ENCODE measurements around the gene TENT4B.
A peak's percentile ranks its signal among the peaks of the same experiment; 100 is the strongest.

The TENT4B gene

DNA sequence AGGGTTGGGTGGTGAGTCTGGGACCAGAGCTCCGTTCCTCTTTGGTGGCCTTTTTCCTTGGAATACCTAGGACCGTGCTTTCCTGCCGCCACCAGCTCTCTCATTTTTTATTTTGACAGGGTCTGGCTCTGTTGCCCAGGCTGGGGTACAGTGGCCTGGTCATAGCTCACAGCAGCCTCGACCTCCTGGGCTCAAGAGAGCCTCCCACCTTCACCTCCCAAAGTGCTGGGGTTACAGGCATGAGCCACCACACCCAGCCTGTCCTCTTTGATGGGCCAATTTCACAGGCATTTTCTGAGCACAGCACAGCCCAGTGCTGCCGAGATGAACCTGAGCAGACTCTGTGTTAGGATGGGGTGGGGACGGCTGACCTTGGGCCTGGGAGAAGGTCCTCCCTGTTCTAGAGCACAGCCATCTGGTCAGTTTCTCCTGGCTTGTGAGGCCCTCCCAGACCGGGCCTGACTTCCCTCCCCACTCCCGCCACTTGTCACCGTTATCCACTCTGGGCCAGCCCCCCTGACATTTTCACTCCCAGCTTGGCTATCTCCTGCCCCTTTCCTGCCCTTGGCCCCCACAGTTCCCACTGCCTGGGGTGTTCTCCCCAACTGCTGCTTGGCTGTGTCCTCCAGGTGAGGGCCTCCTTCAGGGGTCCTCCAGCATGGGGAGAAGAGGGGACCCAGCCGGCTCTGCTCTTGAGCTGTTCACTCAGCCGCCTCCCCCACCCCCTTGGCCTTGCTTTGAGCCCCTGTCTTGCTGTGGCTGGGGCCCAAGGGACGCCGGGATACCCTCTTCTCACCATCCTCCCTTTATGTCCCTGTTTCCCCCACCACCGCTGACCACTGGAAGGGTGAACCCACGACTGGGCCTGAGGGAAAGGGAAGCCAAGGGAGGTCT, 118.3 kb downstream of the TENT4B start:
- DNase-seq: no peak
- no peak for ATAC-seq

DNA sequence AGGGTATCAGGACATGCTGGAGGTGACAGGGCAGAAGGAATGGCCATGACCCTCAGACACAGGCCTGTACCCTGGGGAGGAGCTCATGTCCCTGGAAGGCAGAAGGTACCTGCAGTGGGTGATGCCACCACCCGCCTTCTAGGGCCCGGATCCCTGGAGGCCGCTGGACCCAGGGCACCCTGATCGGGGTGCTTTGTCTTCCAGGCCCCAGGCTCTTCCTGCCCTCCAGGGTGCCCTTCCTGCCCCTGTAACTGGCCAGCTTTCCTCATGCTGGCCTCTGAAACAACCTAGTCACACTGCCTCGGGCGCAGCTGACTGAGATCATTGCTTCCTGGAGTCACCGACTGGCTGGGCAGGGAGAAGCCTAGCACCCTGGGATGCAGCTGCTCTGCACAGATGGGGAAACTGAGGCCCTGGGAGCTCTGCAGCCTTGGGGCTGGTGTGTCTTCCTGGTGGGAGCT, 119.0 kb downstream of the TENT4B start:
- DNase-seq (no peak), ATAC-seq (no peak)

DNA sequence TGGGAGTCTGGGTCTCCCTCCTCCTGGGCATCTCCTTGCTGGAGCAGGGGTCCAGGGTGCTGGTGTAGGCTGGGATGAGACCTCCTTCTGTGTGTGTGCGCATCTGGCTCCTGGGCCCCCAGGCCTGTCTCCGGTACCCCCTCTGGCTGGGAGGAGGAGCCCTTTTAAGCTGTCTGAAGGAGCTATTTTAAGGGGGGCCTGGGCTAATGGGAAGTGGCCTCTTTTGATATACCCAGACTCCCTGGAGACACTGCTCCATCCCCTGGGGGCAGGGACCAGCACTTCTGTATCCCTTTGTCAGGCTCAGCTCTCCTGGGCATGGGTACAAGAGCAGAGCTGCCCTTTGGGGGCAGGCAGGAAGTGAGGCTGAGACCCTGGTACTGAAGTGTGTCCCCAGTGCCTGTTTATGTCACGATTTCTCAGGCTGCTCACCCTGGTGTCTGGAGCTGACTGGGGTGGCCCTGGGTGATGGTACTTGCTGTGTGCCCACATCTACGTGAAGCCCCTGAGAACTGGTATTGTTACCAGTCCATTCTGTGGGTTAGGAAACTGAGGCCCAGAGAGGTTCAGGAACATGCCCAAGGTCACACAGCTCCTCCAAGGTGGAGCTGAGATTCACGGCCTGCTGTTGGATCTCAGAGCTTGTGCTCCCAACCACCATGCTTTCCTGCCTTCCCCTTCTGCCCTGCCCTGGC, 119.7 kb downstream of the TENT4B start:
- no peak for ATAC-seq
- DNase-seq: no peak

DNA sequence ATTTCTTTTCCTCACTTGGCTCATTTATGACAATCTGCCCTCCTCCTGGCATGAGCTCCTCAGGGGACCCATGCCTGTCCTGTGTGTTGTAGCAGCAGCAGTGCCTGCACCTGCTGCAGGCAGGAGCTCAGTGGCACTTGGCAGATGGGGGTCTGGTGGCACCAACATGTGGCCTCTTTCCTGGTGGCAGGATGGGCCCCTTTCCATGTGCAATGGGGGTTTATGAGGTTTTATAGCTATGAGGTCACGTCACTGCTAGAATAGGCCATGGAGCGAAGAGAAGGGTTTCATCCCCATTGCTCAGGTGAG, 120.2 kb downstream of the TENT4B start:
- no peak for DNase-seq
- ATAC-seq: no peak

DNA sequence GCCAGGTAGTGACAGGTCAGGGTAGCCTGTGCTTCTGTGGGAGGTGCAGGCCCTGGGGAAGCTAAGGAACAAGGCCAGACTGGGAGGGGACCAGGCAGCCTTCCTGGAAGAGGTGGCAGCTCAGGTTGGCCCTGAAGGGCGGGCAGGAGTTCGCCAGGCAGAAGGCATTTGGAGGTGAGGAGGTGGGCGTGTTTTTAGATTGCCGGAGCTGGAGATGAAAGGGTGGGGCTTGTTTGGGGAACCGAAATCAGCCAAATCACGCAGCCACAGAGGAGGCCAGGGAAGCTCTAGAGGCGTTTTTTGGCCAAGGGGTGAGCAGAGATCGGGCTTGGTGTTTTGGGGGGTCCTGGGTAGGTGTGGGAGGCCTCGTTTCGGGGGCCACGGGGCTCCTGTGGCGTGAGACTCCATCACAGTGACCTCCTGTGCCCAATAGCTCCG, 120.8 kb downstream of the TENT4B start:
- ATAC-seq (peak; percentile 12), DNase-seq (peak; percentile 62)

DNA sequence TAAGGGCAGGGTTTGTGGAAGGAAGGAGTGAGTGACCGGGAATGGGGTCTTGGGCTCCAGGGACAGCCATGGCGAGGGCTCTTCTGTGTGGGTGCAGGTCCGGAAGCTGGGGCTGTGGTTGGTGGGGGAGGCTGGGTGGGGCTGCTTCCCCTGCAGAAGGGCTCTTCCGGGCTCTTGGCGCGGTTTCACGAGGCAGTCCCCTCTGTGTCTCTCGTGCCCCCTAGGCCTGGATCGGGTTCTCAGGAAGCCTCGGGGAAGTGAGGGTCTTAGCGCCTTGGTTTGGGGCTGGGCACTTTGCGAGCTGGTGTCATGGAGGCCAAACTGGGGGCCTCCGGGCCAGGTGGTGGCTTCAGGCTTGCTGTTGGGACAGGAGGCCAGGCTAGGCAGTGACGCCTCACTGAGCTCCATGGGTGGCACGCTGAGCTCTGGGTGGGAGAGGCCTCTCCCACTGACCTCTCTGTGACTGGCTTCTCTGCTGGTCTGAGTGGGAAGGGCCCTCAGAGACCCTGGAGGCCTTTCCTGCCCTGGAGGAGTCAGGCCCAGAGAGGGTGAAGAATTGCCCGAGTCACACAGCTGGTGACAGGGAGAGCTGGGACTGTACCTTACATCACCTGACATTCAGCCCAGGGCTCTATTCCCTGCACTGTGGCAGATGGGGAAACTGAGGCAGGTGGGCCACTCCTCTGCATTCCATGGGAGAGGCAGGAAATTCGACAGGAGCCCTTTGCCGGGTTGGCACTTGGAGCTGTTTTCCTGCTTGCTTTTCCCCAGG, 121.4 kb downstream of the TENT4B start:
- DNase-seq: peak; percentile 61

DNA sequence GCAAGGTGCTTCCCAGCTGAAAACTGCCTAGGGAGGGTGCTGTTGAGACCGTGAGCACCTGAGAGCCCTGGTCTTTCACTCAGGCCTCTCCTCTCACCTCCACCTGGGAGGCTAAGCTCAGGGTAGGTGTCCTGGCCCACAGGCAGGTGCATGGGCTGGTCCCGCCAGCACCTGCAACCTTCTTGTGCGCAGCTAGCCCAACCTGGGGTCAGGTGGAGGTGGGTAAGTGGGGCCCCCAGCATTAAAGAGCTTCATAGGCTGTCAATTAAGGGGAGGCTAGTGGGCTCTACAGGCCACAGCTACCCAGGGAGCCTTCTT, 122.0 kb downstream of the TENT4B start:
- ATAC-seq (no peak), DNase-seq (no peak)

More for the DNA sequence above, 121.4 kb downstream of the TENT4B start:
- ATAC-seq: peak; percentile 15

DNA sequence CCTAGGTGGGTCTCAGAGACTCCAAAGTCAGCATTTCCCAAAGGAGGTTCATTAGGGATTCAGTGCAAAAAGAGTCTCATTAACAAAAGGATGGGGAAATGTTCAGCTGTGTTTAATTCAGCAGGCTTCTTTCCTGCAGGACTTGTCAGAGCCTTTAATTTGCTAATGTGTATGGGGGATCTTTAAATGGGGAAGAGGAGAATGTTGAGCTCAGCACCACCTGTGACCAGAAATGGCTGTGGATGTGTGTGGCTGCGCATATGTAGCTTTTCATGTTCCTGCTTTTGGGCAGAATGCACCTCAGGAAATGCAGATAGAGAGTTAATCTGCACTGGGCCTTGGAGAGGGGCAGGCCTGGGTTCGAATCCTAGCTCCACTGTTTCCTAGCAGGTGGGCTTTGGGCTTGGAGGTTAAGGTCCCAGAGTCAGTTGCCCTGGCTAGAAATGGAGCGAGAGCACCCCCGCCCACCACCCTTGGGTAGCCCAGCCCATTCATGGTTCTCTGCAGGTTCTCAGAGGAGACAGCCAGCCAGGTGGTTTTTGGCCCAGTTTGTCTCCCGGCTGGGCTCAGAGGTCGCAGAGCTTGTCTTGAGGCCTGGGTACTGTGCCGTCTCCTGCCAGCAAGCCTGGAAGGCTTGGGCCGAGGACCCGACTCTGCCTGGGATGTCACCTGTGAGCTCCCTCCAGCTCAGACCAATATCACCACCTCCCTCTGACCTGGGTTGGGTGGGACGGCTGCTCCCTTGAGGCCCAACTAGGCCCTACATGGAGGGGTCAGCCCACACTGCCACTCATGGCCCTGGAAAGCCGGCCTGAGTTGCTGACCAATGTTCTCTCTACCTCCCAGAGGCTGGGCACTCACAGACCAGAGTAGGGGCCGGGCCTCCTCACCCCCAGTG, 122.6 kb downstream of the TENT4B start:
- DNase-seq: no peak
- no peak for ATAC-seq

DNA sequence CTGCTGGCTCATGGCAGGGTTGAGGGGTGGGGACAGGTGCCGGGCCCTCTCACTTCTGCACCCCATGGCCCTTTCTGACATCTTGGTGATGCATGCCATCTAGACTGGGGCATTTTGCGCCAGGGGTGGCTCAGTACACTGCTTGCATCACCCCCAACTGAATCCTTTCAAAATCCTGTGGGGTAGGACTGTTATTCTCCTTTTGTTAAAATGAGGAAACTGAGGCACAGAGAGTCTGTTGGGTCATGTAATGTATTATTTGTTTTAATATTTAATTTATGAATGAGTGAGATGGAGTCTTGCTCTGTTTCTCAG, 123.2 kb downstream of the TENT4B start:
- no peak for ATAC-seq
- DNase-seq: no peak

DNA sequence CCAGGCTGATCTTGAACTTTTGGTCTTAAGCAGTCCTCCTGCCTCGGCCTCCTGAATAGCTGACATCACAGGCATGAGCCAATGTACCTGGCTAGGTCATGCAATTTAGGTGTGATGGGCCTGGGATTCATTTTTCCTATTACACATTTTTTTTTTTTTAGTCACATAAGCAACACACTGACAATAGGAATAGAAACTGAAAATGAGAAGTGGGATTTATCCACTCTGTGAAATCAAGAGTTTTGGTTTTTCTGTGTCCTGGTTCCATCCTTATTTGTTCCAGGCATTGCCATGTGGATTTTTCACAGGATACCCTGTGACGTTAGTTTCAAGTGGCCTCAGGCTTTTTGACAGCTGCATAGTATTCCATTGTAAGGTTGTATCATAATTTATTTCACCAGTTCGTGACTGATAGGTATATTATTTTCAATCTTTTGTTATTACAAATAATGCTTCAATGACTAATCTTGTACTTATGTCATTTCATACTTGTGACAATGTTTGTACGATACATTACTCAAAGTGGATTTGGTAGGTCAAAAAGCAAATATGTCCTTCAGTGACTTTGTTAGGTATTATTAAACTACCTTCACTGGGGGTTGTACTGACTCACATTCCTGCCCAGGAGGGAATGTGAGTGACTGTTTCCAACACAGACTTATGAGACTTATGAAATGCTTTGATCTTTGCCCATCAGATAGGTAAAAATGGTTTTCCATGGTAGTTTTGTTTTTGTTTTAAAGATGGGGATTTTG, 123.9 kb downstream of the TENT4B start:
- DNase-seq (no peak), ATAC-seq (peak; percentile 61)

DNA sequence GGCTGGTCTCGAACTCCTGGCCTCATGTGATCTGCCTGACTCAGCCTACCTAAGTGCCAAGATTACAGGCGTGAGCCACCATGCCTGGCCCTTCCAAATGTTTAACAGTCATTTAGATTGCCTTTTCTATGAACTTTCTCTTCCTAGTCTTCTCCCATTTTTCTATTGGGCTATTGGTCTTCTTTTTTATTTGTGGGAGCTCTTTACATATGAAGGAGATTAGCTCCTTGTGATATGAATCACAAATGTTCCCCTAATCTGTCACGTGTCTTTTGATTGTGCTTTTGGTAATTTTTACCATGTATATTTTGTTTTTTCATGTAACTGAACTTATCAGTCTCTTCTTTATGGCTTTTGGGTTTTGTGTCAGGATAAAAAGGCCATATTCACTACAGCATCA, 125.1 kb downstream of the TENT4B start:
- ATAC-seq (no peak), DNase-seq (no peak)

DNA sequence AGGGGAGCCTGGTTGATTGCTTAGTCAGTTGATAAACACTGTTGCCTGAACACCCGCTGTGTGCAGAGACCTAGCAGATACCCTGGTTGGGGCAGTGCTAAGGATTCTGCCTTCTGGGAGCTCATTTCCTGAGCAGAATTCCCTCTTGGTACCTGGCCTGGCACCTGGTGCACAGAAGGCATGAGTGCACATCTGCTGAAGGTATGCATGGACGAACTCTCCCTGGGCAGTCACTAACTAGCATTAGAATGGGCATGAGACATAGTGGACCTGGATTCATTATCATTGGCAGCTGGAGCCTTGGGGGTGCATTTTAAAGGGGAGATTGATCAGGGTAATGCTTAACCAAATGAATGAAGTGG, 126.4 kb downstream of the TENT4B start:
- no peak for DNase-seq
- ATAC-seq: no peak

DNA sequence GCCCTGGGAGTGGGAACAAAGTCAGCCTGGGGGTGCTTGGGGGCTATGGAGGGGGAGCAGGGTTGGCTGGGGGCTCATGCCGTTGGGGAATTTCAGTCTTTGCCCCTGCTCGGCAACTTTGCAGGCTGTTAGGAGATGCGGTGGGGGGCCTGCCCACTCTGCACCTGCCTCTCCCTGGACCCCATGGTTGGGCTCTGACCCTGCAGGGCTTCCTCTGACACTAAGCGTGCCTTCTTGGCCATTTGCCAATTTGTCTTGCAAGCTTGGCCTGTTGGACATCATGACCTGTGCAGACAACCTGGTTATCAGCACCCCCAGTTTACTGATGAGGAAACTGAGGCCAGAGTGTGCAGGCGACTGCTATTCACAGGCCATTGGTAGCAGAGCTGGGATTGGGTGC, 127.8 kb downstream of the TENT4B start:
- ATAC-seq (no peak), DNase-seq (no peak)

All from stimulated activated naive CD8-positive, alpha-beta T cell treated with anti-CD3 and anti-CD28 coated beads, Interleukin-15, Interleukin-2, amounts not matched to agents 100 U/mL and 50 U/mL, for 24 hours (primary cell).